Measurements from ENCODE around the gene C1orf87. TPM values are rescaled to one million over a fixed set of nuclear protein-coding genes. Genes with fewer than 3 reads are reported as not detected.

Gene C1orf87
- total RNA-seq, 4 donors from 2014 or later, result not detected

DNA sequence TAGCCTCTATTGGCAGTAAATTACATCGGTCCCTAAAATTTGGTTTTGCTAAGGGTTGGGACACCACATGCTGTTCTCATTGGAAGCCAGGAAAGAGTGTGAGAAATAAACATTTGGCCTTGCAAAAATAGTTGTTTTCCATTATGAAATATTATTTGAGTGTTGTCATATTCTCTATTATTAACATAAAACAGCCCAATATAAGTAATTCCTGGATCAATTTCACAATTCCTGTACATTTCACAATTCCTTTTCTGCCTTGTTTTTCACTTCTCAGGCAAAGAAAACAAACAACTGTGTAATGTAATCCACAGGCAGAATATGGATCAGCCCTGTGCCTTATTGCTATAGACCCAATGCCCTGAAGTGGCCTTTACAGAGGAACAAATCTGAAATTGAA is 40.5 kb downstream of the C1orf87 start:
- Histone ChIP-seq H3K27ac (no peak overlapping the region), H3K4me3 (no peak overlapping the region), H3K27me3 (no peaks in the 10 kb centered on the region), H3K4me1 (no peaks in the 10 kb centered on the region), H3K9me3 (no peaks in the 10 kb centered on the region), H3K36me3 (no peaks in the 10 kb centered on the region)
- no peak for TF ChIP-seq POLR2A (IDR thresholded peaks at IDR 0.05)
- TF ChIP-seq, protein P1, sequence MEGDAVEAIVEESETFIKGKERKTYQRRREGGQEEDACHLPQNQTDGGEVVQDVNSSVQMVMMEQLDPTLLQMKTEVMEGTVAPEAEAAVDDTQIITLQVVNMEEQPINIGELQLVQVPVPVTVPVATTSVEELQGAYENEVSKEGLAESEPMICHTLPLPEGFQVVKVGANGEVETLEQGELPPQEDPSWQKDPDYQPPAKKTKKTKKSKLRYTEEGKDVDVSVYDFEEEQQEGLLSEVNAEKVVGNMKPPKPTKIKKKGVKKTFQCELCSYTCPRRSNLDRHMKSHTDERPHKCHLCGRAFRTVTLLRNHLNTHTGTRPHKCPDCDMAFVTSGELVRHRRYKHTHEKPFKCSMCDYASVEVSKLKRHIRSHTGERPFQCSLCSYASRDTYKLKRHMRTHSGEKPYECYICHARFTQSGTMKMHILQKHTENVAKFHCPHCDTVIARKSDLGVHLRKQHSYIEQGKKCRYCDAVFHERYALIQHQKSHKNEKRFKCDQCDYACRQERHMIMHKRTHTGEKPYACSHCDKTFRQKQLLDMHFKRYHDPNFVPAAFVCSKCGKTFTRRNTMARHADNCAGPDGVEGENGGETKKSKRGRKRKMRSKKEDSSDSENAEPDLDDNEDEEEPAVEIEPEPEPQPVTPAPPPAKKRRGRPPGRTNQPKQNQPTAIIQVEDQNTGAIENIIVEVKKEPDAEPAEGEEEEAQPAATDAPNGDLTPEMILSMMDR (IDR thresholded peaks at IDR 0.05), result no peak
- intact Hi-C loops (cut with DNase I), result no loop called here
- WGBS, 2 donors, result 92 to 93% methylated on average over 1 of the region's 1 CpG
- DNase-seq, result no peak

DNA sequence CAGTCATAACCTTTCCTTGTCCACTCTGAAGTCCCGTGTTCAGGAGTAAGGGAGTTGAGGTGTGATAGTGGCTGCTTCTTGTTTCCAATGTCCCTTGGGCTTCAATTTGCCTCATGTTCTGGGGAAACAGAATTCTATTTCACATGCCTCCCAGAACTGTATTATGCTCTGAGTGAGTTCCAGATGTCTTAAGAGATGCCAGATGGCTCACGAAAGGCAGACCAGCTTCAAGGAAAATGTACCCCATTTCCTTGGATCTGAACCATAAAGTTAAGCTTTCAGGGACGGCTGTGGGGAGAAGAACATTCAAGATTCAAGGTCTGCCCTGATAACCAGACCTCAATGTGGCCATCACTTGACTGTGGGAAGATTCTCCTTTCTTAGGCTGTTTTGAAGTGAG is 42.4 kb downstream of the C1orf87 start:
- WGBS, 2 donors, result 49 to 70% methylated on average over 3 of the region's 3 CpGs

DNA sequence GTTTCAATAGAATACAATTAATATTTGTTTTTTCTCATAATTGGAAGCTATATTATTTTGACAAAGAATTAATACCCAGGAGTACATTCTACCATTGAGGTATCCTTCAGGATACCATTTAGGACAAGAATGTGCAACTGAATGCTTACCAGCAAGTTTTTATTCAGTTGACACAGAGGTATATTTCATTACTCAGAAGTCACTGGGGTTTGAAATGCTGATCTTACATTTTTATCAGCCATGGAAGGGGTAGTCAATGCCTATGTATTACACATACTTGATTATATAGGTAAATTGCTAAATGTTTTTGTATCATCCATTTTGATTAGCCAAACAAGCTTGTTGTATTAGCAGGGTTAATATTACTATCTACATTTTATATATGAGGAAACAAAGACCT is 48.0 kb downstream of the C1orf87 start:
- TF ChIP-seq POLR2A (IDR thresholded peaks at IDR 0.05), result no peak
- TF ChIP-seq, protein P1 (IDR thresholded peaks at IDR 0.05), result no peak
- Histone ChIP-seq H3K36me3 (no peaks in the 10 kb centered on the region), H3K9me3 (no peaks in the 10 kb centered on the region), H3K4me3 (no peak overlapping the region), H3K27me3 (no peaks in the 10 kb centered on the region), H3K4me1 (no peaks in the 10 kb centered on the region), H3K27ac (no peak overlapping the region)
- DNase-seq, result no peak
- intact Hi-C loops (cut with DNase I), result no loop called here

More for the DNA sequence above, 42.4 kb downstream of the C1orf87 start:
- DNase-seq, result no peak
- Histone ChIP-seq H3K4me1 (no peaks in the 10 kb centered on the region), H3K27me3 (no peaks in the 10 kb centered on the region), H3K4me3 (no peak overlapping the region), H3K9me3 (no peaks in the 10 kb centered on the region), H3K36me3 (no peaks in the 10 kb centered on the region), H3K27ac (no peak overlapping the region)
- TF ChIP-seq POLR2A (IDR thresholded peaks at IDR 0.05), result no peak
- TF ChIP-seq, protein P1 (IDR thresholded peaks at IDR 0.05), result no peak
- intact Hi-C loops (cut with DNase I), result no loop called here

DNA sequence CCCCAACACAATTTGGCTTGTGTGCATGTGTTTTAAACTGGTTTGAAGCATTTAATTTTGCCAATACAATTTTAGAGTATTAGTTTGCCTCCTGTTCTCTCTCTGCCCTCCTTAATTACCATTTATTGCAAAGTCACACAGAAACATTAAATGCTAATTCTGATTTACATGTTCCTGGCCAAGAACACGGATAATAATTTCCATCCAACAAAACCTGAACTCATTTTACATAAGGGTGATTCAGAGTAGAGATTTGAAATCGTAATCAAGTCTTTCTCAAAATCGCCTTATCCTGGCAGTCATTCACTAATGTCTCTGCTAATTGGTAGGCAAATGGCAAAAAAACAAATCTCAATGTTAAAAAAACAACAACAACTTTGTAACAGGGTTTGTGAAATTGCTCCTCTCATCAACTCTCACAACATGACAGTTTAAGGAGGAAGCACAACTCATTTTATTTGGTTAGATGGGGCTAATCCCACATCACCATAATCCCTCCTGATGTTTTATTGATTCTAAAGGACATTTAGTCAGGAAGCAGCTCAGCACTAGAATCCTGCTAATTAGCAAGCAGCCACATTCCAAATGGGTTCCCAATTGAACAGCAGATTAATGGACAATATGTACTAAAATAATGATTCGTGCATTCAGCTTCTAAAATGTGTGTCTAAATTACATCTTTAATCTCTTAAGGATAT is 55.9 kb downstream of the C1orf87 start:
- H3K27ac ChIP-seq, result no peak overlapping the region
- H3K4me1 ChIP-seq, result no peaks in the 10 kb centered on the region
- H3K36me3 ChIP-seq, result no peaks in the 10 kb centered on the region
- intact Hi-C loops (cut with DNase I), result no loop called here
- DNase-seq, result no peak
- no peak for TF ChIP-seq POLR2A (IDR thresholded peaks at IDR 0.05)
- TF ChIP-seq, protein P1 (IDR thresholded peaks at IDR 0.05), result no peak
- WGBS, 2 donors, result 67 to 68% methylated on average over 4 of the region's 4 CpGs
- H3K27me3 ChIP-seq, result no peaks in the 10 kb centered on the region
- H3K4me3 ChIP-seq, result no peak overlapping the region
- no peaks in the 10 kb centered on the region for H3K9me3 ChIP-seq

DNA sequence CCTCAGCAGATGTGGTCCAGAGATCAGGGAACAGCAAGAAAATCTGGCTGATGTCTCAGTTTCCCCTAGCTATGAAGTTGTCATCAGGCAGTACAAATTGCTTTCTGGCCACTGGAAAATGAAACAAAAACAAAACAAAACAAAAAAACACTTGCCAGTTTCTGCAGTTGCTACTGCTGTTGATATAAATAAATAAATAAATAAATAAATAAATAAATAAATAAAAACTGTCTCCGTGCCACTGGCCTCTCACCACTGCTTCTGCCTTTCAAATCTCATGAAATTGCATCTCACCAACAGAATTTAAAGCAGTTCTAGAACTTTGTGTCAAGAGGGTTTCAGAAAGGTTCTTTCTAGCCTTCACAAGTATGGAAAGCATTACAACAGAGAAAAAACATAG is 62.9 kb downstream of the C1orf87 start:
- WGBS, 2 donors, result 43 to 58% methylated on average over 1 of the region's 1 CpG
- no peak overlapping the region for H3K27ac ChIP-seq
- H3K4me3 ChIP-seq, result no peak overlapping the region
- intact Hi-C loops (cut with DNase I), result no loop called here
- no peaks in the 10 kb centered on the region for H3K4me1 ChIP-seq
- TF ChIP-seq, protein P1 (IDR thresholded peaks at IDR 0.05), result no peak
- no peak for TF ChIP-seq POLR2A (IDR thresholded peaks at IDR 0.05)
- no peaks in the 10 kb centered on the region for H3K9me3 ChIP-seq
- H3K36me3 ChIP-seq, result no peaks in the 10 kb centered on the region
- no peak for DNase-seq
- no peaks in the 10 kb centered on the region for H3K27me3 ChIP-seq
